Thoracic aorta (tissue), 2 donors: ENCODE results near the gene BMP7. TPM values are rescaled to one million over a fixed set of nuclear protein-coding genes. Genes with fewer than 3 reads are reported as not detected.

ENCODE experiments used
- ATAC-seq: fragments of 150-250 bp; one replicate; pipeline ENCODE4 v1.8.0; 2017; ENCODE audit warnings: low read depth; ENCODE audit not compliant: insufficient number of reproducible peaks, low FRiP score
- DNase-seq: peaks from one replicate; pipeline ENCODE4 v3.0.0-alpha.2; 2020; ENCODE audit warnings: low spot score
- H3K27ac ChIP-seq, 2 donors: fragments of 200-600 bp; sonication (generic); 1 replicate in 1 of 2; 2 replicates in 1 of 2; pipeline ENCODE4 v1.5.1; 2016; ENCODE audit warnings: mild to moderate bottlenecking in 2 of 2, moderate library complexity in 2 of 2
- H3K27me3 ChIP-seq: fragments of 200-600 bp; sonication (generic); replicated peaks from 2 replicates; pipeline ENCODE4 v1.6.0; 2016; ENCODE audit warnings: mild to moderate bottlenecking; ENCODE audit not compliant: insufficient read depth
- H3K36me3 ChIP-seq: fragments of 200-600 bp; sonication (generic); one replicate; pipeline ENCODE4 v1.5.1; 2016
- H3K4me1 ChIP-seq, 2 donors: fragments of 200-600 bp; sonication (generic); 1 replicate in 1 of 2; 2 replicates in 1 of 2; pipeline versions ENCODE4 v1.5.1 to v1.6.0; 2016; ENCODE audit warnings: low read depth in 2 of 2, mild to moderate bottlenecking in 1 of 2; ENCODE audit not compliant: control insufficient read depth in 1 of 2
- H3K4me3 ChIP-seq: fragments of 200-600 bp; sonication (generic); 2 replicates; pipeline ENCODE4 v1.5.1; 2016; ENCODE audit warnings: mild to moderate bottlenecking
- H3K9me3 ChIP-seq: fragments of 200-600 bp; sonication (generic); 2 replicates; pipeline ENCODE4 v1.5.1; 2016
- CTCF ChIP-seq: fragments of 200-600 bp; sonication (generic); IDR thresholded peaks from one replicate; pipeline ENCODE4 v1.5.1; 2019; ENCODE audit warnings: antibody characterized with exemption
- total RNA-seq, 2 donors: library from RNA; depleted of rRNA; stranded (reverse); fragments of >200 nt; gene quantifications; one replicate each; pipeline versions ENCODE4 v1.1.0 to v1.2.3, GENCODE V29; 2016

The BMP7 gene
- total RNA-seq, 2 donors from 2014 or later = 1.5 TPM; not detected in 1

- Histone ChIP-seq H3K4me3 (no peak overlapping the region), H3K4me1 (no peaks in the 10 kb centered on the region), H3K27me3 (no peaks in the 10 kb centered on the region), H3K27ac (no peak overlapping the region), H3K36me3 (no peaks in the 10 kb centered on the region), H3K9me3 (no peaks in the 10 kb centered on the region)
- TF ChIP-seq CTCF = no peak
- DNase-seq (no peak), ATAC-seq (no peak)
Measured at GRCh38 chr20:57275813-57276212, 9.4 kb upstream of the BMP7 start.

- no peaks in the 10 kb centered on the region for H3K9me3 ChIP-seq
Measured at GRCh38 chr20:57275334-57275733, 8.9 kb upstream of the BMP7 start.

GRCh38 chr20:57274846-57275245 lies 8.4 kb upstream of the BMP7 start:
- Histone ChIP-seq H3K9me3 (no peaks in the 10 kb centered on the region), H3K36me3 (no peaks in the 10 kb centered on the region), H3K27me3 (no peaks in the 10 kb centered on the region), H3K27ac (no peak overlapping the region), H3K4me3 (no peak overlapping the region), H3K4me1 (no peaks in the 10 kb centered on the region)
- no peak for TF ChIP-seq CTCF
- DNase-seq = no peak
- ATAC-seq = no peak

More at GRCh38 chr20:57275334-57275733, 8.9 kb upstream of the BMP7 start:
- H3K27me3 ChIP-seq = no peaks in the 10 kb centered on the region
- ATAC-seq (no peak), DNase-seq (no peak)
- H3K4me3 ChIP-seq = no peak overlapping the region
- no peaks in the 10 kb centered on the region for H3K36me3 ChIP-seq
- no peaks in the 10 kb centered on the region for H3K4me1 ChIP-seq
- no peak for TF ChIP-seq CTCF
- no peak overlapping the region for H3K27ac ChIP-seq

DNA sequence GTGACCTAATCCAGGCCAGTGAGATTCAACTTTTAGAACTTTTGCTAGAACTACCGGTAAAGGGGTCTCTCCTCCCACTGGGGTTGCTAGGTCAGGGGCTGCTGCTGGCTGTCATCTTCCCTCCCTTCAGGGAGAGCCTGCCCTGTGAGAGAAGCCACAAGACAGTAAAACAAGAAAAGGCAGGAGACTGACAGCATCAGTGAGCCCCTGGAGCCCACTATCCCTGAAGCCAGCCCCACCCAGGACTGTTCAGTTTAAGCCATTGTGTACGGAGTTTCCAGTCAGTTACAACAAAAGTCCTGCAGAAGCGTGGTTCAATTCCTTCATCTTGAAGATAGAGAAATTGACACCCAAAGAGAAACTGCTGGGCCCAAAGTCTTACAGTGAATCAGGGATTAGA lies 7.9 kb upstream of the BMP7 start:
- TF ChIP-seq CTCF = no peak
- DNase-seq (no peak), ATAC-seq (no peak)
- Histone ChIP-seq H3K27me3 (no peaks in the 10 kb centered on the region), H3K36me3 (no peaks in the 10 kb centered on the region), H3K9me3 (no peaks in the 10 kb centered on the region), H3K27ac (no peak overlapping the region), H3K4me1 (no peaks in the 10 kb centered on the region), H3K4me3 (no peak overlapping the region)

- Histone ChIP-seq H3K4me1 (no peaks in the 10 kb centered on the region), H3K9me3 (no peaks in the 10 kb centered on the region), H3K27ac (no peak overlapping the region), H3K4me3 (no peak overlapping the region), H3K36me3 (no peaks in the 10 kb centered on the region), H3K27me3 (no peaks in the 10 kb centered on the region)
- ATAC-seq (no peak), DNase-seq (no peak)
- TF ChIP-seq CTCF = no peak
Measured at GRCh38 chr20:57272883-57273535, 6.6 kb upstream of the BMP7 start.
